Prostate gland (tissue), 2 donors: ENCODE data around the gene POU6F2.

ENCODE experiments used
- CTCF ChIP-seq, 4 experiments: fragments of 200-600 bp in 2 of 4; fragments of 450-650 bp in 2 of 4; sonication (generic) in 2 of 4; IDR thresholded peaks; 1 replicate in 3 of 4; 2 replicates in 1 of 4; pipeline ENCODE4 v1.5.1; 2016 to 2019; ENCODE audit warnings: antibody characterized with exemption in 4 of 4, mild to moderate bottlenecking in 2 of 4, moderate library complexity in 2 of 4
- POLR2A ChIP-seq: fragments of 450-650 bp; IDR thresholded peaks from one replicate; pipeline ENCODE4 v1.6.1; 2016; ENCODE audit warnings: antibody characterized with exemption, mild to moderate bottlenecking

- TF ChIP-seq CTCF (IDR thresholded peaks at IDR 0.05) = no peak
- TF ChIP-seq POLR2A = no peak
Measured at GRCh38 chr7:38962028-38962427, 15.7 kb upstream of the POU6F2 start.
